Measurements from ENCODE around the gene YRDC. TPM values are rescaled to one million over a fixed set of nuclear protein-coding genes. Genes with fewer than 3 reads are reported as not detected.

Gene YRDC
- total RNA-seq, 1 donor from 2014 or later = 12.7 TPM

DNA sequence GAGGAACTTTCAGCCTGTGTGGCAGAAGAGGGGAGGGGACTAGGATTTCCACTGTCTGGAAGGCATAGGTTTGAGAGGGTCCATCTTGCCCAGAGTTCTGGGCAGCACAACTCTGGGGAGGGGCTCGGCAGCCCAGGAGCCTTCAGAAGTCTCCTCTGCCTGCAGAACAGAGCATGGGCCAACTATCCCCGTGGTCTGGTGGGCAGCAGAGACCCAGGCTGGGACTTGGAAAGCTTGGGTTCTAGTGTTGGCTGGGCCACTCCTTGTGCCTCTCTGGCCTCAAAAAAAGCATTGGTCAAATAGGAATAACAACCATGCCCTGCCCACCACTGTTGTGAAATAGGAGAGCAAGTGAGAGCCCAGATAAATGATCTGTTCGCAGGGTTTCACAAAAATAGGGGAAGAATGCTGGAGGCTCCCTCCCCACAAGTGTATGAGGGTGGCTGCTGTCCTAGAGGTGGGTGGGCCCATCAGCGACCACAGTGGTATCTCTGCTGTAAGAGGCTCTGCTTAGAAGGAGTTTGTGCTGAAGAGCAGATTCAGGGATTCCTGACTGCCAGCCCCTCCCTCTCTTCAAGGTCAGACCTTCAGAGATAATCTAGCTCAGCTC lies 52.0 kb downstream of the YRDC start:
- Mint-ChIP-seq H3K27me3 (peaks cover 22% of the 10 kb centered on the region), H3K4me3 (no peak overlapping the region), H3K27ac (no peak overlapping the region), H3K9me3 (no peaks in the 10 kb centered on the region), H3K4me1 (ENCODE audit: unreplicated experiment) (no peaks in the 10 kb centered on the region), H3K36me3 (no peaks in the 10 kb centered on the region)
- TF ChIP-seq CTCF (conservative IDR thresholded peaks at IDR 0.05) = no peak
- no peak for DNase-seq (ENCODE audit: extremely low spot score, unreplicated experiment)

DNA sequence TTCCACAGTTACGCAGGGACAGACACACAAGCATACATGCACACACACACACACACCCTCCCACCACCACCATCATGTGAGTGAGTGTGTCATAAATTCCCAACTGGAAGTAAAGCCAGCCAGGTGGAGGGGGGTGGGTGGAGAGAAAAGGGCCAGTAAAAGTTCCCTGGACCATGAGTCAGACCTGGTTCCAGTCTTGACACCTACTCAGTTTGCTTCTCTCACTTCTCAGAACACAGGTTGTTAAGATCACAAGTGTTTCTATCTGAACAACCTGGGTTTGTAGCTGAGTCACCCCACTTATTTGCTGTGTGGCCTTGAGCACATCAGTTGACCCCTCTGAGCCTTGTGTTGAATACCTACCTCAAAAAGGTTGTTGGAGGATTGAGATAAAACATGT lies 52.7 kb downstream of the YRDC start:
- H3K4me3 Mint-ChIP-seq = no peak overlapping the region
- H3K4me1 Mint-ChIP-seq (ENCODE audit: unreplicated experiment) = no peaks in the 10 kb centered on the region
- peaks cover 30% of the 10 kb centered on the region for H3K27me3 Mint-ChIP-seq
- H3K9me3 Mint-ChIP-seq = no peaks in the 10 kb centered on the region
- no peaks in the 10 kb centered on the region for H3K36me3 Mint-ChIP-seq
- no peak for TF ChIP-seq CTCF (conservative IDR thresholded peaks at IDR 0.05)
- no peak for DNase-seq (ENCODE audit: extremely low spot score, unreplicated experiment)
- H3K27ac Mint-ChIP-seq = no peak overlapping the region

DNA sequence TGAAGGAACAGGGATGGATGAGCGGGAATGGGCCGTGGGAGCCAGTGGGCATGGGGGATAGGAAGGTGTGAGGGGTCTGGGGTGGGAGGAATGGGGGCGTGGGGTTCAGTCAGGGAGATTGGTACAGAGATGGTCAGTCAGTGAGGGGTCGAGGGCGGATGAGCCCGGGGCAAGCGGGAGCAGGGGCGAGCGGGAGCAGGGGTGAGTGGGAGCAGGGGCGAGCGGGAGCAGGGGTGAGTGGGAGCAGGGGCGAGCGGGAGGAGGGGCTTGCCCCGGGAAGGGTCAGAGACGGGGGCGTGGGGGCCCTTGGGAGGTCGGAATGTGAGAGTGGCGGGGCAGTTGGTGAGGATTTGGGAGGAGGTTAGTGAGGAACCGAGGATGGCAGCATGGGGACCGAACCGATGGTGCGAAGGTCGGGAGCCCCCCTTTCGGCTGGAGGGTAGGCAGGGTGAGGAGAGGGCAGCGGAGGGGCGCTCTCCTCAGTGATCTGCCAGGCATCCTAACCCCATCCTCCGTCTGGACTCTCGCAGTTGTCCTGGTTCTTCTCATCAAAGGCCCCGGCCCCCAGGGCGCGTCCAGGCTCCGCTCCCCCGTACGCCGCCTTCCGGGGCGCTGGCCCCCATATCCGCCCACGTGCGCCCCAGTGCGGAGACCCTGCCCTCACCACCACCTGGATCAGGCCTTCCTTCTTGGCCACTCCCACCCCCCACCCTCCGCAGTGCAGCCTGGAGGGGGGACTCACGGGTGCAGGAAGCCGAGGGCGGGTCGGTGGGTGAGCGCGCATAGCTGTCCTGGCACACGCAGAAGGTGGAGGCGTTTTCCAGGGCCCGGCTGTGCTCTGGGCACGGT lies 54.3 kb downstream of the YRDC start:
- Mint-ChIP-seq H3K36me3 (no peaks in the 10 kb centered on the region), H3K9me3 (no peaks in the 10 kb centered on the region), H3K4me1 (ENCODE audit: unreplicated experiment) (no peaks in the 10 kb centered on the region), H3K27me3 (peaks cover 40% of the 10 kb centered on the region), H3K4me3 (peak overlapping the region; percentile 69), H3K27ac (no peak overlapping the region)
- no peak for TF ChIP-seq CTCF (conservative IDR thresholded peaks at IDR 0.05)
- DNase-seq (ENCODE audit: extremely low spot score, unreplicated experiment) = no peak

Other genes starting within 250 kb of the YRDC start
- gene GNL2, start 212.3 kb downstream of the YRDC start, total RNA-seq (ENCODE audit: low replicate concordance) = 52.4 and 55.1 TPM in 2 replicates
- gene RSPO1, start 173.3 kb downstream of the YRDC start, total RNA-seq (ENCODE audit: low replicate concordance) = 0.26 and 1.4 TPM in 2 replicates
- 13.3 and 35.1 TPM in 2 replicates for gene CDCA8, start 115.7 kb downstream of the YRDC start, total RNA-seq (ENCODE audit: low replicate concordance)
- 0.97 and 1.0 TPM in 2 replicates for gene EPHA10, start 43.1 kb downstream of the YRDC start, total RNA-seq (ENCODE audit: low replicate concordance)
- 11.6 and 21.1 TPM in 2 replicates for gene MANEAL, start 14.4 kb downstream of the YRDC start, total RNA-seq (ENCODE audit: low replicate concordance)
- gene C1orf122, start 418 bp downstream of the YRDC start, total RNA-seq (ENCODE audit: low replicate concordance) = 38.9 and 49.6 TPM in 2 replicates
- 20.5 and 20.7 TPM in 2 replicates for gene MTF1, start 51.4 kb upstream of the YRDC start, total RNA-seq (ENCODE audit: low replicate concordance)
- 16.1 and 19.3 TPM in 2 replicates for gene INPP5B, start 138.8 kb upstream of the YRDC start, total RNA-seq (ENCODE audit: low replicate concordance)
- gene SF3A3, start 181.8 kb upstream of the YRDC start, total RNA-seq (ENCODE audit: low replicate concordance) = 56.1 and 86.5 TPM in 2 replicates
- gene FHL3, start 197.3 kb upstream of the YRDC start, total RNA-seq (ENCODE audit: low replicate concordance) = 7.0 and 25.1 TPM in 2 replicates
- gene UTP11, start 204.5 kb upstream of the YRDC start, total RNA-seq (ENCODE audit: low replicate concordance) = 22.7 and 33.1 TPM in 2 replicates
- 0.69 and 2.8 TPM in 2 replicates for gene POU3F1, start 238.6 kb upstream of the YRDC start, total RNA-seq (ENCODE audit: low replicate concordance)